IPS-18c (cell line): Measurements from ENCODE around the gene ADAMTSL2.

Source experiments
- H3K4me3 ChIP-seq: 2 replicates; pipeline ENCODE4 v1.7.0; 2013; ENCODE audit warnings: low read depth, mild to moderate bottlenecking, low read length, moderate library complexity; ENCODE audit not compliant: insufficient read depth
- H3K9me3 ChIP-seq: one replicate; pipeline ENCODE4 v1.6.1; 2013; ENCODE audit warnings: mild to moderate bottlenecking, low read length, moderate library complexity; ENCODE audit not compliant: control insufficient read depth, insufficient read depth

ADAMTSL2 gene

GRCh38 chr9:133534346-133535291 is at the start of gene ADAMTSL2:
ADAMTSL2 (plus strand) TSS chr9:133534704; CDS start chr9:133536713, 2,009 bp downstream.
- Histone ChIP-seq H3K4me3 (peak within 1 kb of the TSS; percentile 20; the same call in 1 of the 2 replicates), H3K9me3 (peaks cover 2% of the 10 kb centered on the region)

- no peak overlapping the region for H3K4me3 ChIP-seq
- no peaks in the 10 kb centered on the region for H3K9me3 ChIP-seq
Measured at GRCh38 chr9:133485531-133486260, 48.8 kb upstream of the ADAMTSL2 start.

- H3K9me3 ChIP-seq: no peaks in the 10 kb centered on the region
- no peak overlapping the region for H3K4me3 ChIP-seq
Measured at GRCh38 chr9:133487331-133487725, 47.2 kb upstream of the ADAMTSL2 start.

GRCh38 chr9:133488686-133489252 is 45.7 kb upstream of the ADAMTSL2 start:
- no peak overlapping the region for H3K4me3 ChIP-seq
- H3K9me3 ChIP-seq: no peaks in the 10 kb centered on the region

- H3K9me3 ChIP-seq: no peaks in the 10 kb centered on the region
- H3K4me3 ChIP-seq: no peak overlapping the region
Measured at GRCh38 chr9:133489253-133490190, 45.0 kb upstream of the ADAMTSL2 start.

GRCh38 chr9:133490201-133490681 is 44.3 kb upstream of the ADAMTSL2 start:
- no peak overlapping the region for H3K4me3 ChIP-seq
- H3K9me3 ChIP-seq: peaks cover 2% of the 10 kb centered on the region

GRCh38 chr9:133490865-133491655 is 43.4 kb upstream of the ADAMTSL2 start:
- peaks cover 2% of the 10 kb centered on the region for H3K9me3 ChIP-seq
- no peak overlapping the region for H3K4me3 ChIP-seq

GRCh38 chr9:133491656-133491925 is 42.9 kb upstream of the ADAMTSL2 start:
- H3K4me3 ChIP-seq: no peak overlapping the region
- H3K9me3 ChIP-seq: peaks cover 2% of the 10 kb centered on the region

GRCh38 chr9:133492061-133493021 is 42.2 kb upstream of the ADAMTSL2 start:
- peaks cover 2% of the 10 kb centered on the region for H3K9me3 ChIP-seq
- no peak overlapping the region for H3K4me3 ChIP-seq

GRCh38 chr9:133493428-133493827 is 41.1 kb upstream of the ADAMTSL2 start:
- H3K9me3 ChIP-seq: peaks cover 2% of the 10 kb centered on the region
- H3K4me3 ChIP-seq: no peak overlapping the region

GRCh38 chr9:133493845-133494540 is 40.5 kb upstream of the ADAMTSL2 start:
- H3K4me3 ChIP-seq: no peak overlapping the region
- peaks cover 2% of the 10 kb centered on the region for H3K9me3 ChIP-seq

GRCh38 chr9:133494636-133495326 is 39.7 kb upstream of the ADAMTSL2 start:
- Histone ChIP-seq H3K9me3 (peaks cover 2% of the 10 kb centered on the region), H3K4me3 (no peak overlapping the region)

GRCh38 chr9:133495327-133496293 is 38.9 kb upstream of the ADAMTSL2 start:
- H3K4me3 ChIP-seq: no peak overlapping the region
- H3K9me3 ChIP-seq: peaks cover 2% of the 10 kb centered on the region
